HG03095 (cell line): ENCODE measurements around the gene CGNL1.
A peak's percentile ranks its signal among the peaks of the same experiment; 100 is the strongest.

Experiments
- ATAC-seq: cut with Tn5 transposase; IDR thresholded peaks from one replicate; pipeline ENCODE4 v1.9.1; 2021; ENCODE audit warnings: moderate library complexity; ENCODE audit not compliant: unreplicated experiment

CGNL1 gene

DNA sequence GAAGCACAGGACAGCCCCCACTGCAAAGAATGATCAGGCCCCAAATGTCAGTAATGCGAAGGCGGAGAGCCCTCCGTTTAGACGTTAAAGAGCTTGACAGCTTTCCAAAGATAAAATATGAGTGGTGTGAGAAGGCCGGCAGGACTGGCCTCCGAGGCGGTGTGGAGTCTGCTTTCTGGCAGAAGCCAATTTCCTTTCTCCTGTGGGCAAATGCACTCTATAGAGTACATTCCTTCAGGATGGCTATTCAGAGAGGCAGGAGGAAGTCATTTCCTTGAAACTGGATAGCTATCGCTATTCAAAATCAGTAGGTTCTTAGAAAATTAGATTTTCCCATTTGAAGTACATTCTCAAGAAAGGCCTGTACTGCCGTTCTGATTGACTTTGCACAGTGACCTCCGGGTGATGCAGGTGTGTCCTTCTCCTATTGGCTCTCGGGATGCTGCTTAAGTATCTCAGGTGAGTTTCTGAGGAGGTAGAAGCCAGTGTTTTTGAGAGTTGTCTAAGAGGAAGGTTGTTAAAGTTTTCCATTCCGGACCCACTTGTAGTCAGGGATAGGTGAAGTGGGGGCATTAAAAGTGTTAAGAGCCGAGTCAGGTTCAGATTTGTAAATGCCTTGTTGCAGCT lies 142.6 kb downstream of the CGNL1 start:
- ATAC-seq, result no peak

DNA sequence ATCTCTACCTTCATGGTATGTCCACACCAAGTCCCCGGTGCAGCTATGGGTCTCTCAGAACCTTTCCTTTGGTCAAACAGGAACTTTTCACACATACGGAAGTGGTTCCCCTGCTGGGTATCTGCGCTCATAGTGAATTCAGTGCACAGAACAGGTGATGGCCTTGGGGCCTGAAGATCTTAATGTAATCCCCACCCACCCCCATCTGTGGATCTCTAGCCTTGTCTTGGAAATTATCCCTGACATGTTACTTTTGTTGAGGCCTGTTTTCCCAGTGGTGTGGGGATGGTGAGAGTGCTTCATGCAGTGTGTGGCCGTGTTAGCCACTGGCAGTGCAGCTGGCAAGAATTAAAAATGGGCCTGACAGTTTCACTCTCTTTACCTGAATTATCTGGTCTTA lies 143.5 kb downstream of the CGNL1 start:
- no peak for ATAC-seq

GRCh38 chr15:57521503-57521902 lies 145.2 kb downstream of the CGNL1 start:
- ATAC-seq, result no peak

GRCh38 chr15:57522148-57522547 lies 145.8 kb downstream of the CGNL1 start:
- ATAC-seq, result no peak

DNA sequence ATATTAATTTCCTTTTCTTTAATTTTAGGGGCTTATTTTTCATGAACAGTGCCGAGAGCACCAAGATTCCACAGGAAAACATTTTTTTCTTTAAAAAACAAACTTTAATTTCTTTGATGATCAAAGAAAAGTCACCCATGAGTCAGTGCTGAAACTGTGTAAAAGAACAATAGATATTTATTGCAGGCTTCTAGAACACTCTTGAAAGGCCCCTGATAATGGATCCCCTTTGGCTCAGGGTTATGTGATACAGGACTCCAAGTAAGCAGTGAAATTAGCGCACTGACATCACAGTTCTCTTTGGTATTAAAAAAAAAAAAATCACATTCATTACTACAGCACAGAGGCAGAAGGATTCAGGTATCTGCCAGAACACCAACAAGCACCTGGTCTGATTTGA lies 149.3 kb downstream of the CGNL1 start:
- no peak for ATAC-seq

DNA sequence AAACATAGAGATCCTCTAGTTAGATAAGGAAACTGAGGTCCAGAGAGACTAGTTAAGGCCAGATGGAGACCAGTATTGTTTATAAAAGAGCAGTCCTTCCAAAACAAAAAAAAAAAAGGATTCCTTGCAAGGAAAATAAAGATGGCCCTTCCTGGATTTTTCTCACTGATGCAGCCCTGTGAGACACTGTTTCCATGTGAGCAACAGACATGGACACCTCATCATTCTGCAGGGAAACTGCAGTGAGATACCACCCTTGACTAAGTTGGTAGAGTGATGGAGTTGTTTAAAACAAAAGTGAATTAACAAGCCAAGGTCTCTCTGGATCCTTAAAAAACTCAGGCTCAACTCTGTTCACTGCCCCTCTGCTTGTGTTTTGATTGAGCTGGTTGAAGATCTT lies 149.8 kb downstream of the CGNL1 start:
- no peak for ATAC-seq

DNA sequence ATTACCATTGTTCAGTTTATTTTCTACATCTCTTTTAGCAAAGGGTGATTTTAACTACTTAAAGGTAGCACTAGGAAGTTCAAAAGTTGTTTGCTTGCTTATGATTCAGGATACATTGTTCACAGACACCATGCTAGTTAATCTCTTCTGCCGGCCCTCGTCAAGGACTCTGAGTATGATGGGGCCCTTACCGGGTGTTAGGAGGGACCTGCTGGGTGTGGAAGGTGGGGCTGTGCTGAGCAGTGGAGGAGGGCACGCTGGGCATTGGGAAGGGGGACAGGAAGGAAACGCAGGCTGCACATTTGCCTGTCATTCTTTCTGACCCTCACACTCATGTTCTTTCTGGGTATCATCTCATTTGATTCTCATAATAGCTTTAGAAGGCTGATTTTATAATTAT lies 150.3 kb downstream of the CGNL1 start:
- no peak for ATAC-seq

- no peak for ATAC-seq
Measured at GRCh38 chr15:57527382-57528091, 151.2 kb downstream of the CGNL1 start.

- ATAC-seq, result no peak
Measured at GRCh38 chr15:57528940-57529565, 152.7 kb downstream of the CGNL1 start.

- no peak for ATAC-seq
Measured at GRCh38 chr15:57529748-57530147, 153.4 kb downstream of the CGNL1 start.

DNA sequence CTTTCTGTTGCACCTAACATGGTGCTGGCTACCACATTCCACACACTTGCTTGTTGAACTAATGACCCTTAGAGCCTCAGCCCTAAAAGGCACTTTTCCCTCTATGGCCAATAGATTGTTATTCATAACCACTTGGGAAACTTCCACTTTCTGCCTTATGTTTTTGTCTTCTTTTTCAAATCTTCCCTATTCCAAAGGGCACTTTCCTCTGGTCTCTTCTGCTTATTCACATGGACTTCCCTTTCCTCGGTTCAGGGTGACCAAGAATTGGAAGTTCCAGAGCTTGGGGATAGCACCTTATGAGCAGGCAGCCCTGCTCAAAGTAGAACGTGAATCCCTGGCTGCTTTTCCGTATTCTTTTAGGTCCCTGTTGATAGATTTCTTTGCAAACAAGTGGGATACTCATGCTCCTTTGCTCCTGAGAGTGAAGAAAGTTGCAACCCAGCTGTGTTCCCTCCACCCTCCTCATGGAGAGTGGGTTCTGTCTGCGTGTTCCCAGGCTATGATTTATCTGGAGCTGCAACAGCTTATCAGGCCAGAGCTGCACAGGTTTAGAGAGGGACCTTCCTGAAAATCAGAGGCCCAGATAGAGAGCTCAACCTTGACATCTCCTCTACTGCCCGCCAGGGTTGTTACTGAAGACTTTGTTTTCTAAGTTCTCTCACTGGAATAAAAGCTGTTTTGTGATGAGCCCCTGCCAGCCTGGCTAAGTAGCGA lies 156.6 kb downstream of the CGNL1 start:
- ATAC-seq, result no peak

- ATAC-seq, result no peak
Measured at GRCh38 chr15:57533448-57533799, 157.1 kb downstream of the CGNL1 start.

DNA sequence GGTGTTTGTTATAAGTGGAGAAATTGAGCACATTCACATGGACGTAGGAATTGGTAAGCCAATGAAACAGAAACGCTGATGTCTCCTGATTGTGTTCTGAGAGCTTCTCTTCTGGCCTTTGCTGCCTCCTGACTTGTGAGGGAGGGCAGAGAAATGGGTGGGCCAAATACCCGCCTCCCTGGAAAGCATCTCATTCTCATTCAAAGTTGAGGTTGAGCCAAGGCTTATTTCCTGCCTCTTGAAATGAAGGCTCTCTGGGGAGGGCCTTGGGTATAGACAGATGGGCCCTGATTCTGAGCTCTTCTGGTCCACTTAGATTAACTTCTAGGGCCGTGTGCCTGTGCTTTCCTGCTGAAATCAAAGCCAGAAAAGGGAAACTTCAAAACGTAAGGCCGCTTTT lies 158.0 kb downstream of the CGNL1 start:
- no peak for ATAC-seq

DNA sequence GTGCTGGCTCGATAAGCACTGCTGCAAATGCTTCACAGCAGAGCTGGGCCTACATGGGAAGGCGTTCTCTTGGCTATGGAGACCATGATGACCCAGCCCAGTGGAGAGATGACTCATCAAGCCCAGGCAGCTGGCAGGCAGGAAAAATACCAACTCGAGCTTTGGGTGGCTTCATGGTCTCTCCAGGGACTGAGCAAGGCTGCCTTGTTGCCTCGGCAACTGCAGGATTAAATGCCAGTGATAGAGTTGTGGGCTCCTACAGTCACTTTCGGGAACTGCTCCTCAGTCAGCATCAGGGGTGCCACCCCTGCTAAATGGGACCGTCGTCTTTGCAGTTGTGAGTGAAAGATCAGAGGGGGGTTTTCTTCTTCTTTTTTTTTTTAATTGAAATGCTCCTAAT lies 160.8 kb downstream of the CGNL1 start:
- ATAC-seq, result no peak

- no peak for ATAC-seq
Measured at GRCh38 chr15:57537488-57538264, 161.4 kb downstream of the CGNL1 start.

GRCh38 chr15:57538265-57538529 lies 161.9 kb downstream of the CGNL1 start:
- no peak for ATAC-seq

- no peak for ATAC-seq
Measured at GRCh38 chr15:57538821-57539220, 162.5 kb downstream of the CGNL1 start.

- ATAC-seq, result no peak
Measured at GRCh38 chr15:57540211-57540610, 163.9 kb downstream of the CGNL1 start.

- ATAC-seq, result peak; percentile 74
Measured at GRCh38 chr15:57540736-57541135, 164.4 kb downstream of the CGNL1 start.

- ATAC-seq, result no peak
Measured at GRCh38 chr15:57541271-57541670, 165.0 kb downstream of the CGNL1 start.

- ATAC-seq, result no peak
Measured at GRCh38 chr15:57541805-57542504, 165.7 kb downstream of the CGNL1 start.
